ENCODE results near the gene EXOC4.
A peak's percentile ranks its signal among the peaks of the same experiment; 100 is the strongest.

Gene EXOC4

DNA sequence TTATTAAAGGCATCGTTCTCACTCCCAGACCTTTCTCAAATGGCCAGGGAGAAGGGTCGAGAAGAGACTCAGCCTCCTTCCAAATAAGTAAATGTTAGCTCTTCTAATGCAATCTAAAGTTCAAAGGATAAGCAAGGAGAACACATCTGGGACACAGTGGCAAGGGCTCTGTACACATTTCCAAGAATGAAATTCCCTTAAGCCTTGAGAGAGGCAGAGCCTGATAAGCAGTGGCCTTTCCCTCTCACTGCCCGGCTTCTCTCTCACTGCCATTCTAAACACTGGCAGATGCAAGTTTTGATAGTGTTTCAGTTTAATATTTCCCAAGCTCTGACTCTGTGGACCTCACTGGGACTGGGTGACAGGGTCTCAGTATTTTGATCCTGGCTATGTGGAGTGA, 35.1 kb upstream of the EXOC4 start:
- Histone ChIP-seq H3K27ac (ENCODE audit: low read depth, low read length, poor library complexity, severe bottlenecking) (no peak overlapping the region), H3K4me1 (ENCODE audit: insufficient read depth, low read length, severe bottlenecking) (no peaks in the 10 kb centered on the region), H2AFZ (ENCODE audit: low read length) (no peak overlapping the region), H3K9ac (ENCODE audit: low read length) (no peak overlapping the region), H3K9me3 (ENCODE audit: low read length) (no peaks in the 10 kb centered on the region), H3K4me3 (ENCODE audit: low read depth, low read length, poor library complexity, severe bottlenecking) (no peak overlapping the region), H3K79me2 (ENCODE audit: insufficient read depth, low read length) (no peaks in the 10 kb centered on the region), H3K4me2 (ENCODE audit: low read length) (no peak overlapping the region), H4K20me1 (ENCODE audit: insufficient read depth, low read length) (no peaks in the 10 kb centered on the region), H3F3A (ENCODE audit: insufficient read depth, low read length) (no peaks in the 10 kb centered on the region), H3K27me3 (ENCODE audit: insufficient read depth, low read length) (peaks cover 5% of the 10 kb centered on the region; the same call in 1 of the 2 replicates), H3K36me3 (ENCODE audit: insufficient read depth, low read length) (no peaks in the 10 kb centered on the region), H3K9me2 (ENCODE audit: low read depth, low read length) (no peaks in the 10 kb centered on the region)
- TF ChIP-seq EZH2 (IDR thresholded peaks at IDR 0.05; ENCODE audit: borderline replicate concordance, low read length), result no peak
- TF ChIP-seq, protein P1, sequence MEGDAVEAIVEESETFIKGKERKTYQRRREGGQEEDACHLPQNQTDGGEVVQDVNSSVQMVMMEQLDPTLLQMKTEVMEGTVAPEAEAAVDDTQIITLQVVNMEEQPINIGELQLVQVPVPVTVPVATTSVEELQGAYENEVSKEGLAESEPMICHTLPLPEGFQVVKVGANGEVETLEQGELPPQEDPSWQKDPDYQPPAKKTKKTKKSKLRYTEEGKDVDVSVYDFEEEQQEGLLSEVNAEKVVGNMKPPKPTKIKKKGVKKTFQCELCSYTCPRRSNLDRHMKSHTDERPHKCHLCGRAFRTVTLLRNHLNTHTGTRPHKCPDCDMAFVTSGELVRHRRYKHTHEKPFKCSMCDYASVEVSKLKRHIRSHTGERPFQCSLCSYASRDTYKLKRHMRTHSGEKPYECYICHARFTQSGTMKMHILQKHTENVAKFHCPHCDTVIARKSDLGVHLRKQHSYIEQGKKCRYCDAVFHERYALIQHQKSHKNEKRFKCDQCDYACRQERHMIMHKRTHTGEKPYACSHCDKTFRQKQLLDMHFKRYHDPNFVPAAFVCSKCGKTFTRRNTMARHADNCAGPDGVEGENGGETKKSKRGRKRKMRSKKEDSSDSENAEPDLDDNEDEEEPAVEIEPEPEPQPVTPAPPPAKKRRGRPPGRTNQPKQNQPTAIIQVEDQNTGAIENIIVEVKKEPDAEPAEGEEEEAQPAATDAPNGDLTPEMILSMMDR (IDR thresholded peaks at IDR 0.05; ENCODE audit: low read length), result no peak

DNA sequence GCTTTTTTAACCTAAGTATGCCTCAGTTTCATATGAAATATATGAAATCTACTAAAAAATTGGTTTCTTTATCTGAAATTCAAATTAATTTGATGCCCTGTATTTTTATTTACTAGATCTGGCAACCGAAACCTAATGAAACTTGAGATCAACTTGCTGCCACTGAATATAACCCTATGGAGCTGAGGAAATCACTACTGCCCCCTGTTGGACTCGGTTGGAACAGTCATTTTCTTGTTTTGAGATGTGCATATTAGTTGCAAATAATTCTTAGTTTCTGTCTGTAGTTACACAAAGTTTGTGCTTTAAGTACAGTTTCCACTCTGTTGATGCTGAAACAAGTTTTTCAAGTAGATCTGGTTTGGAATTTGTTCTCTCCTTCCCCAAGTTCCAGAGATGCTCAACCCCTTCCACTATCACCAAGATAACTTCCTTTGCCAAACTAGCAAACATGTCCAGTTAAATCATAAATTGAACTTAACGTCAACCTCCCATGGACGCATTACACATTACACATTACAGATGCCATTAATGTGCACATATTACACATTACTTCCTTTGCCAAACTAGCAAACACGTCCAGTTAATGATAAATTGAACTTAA, 22.2 kb upstream of the EXOC4 start:
- Histone ChIP-seq H3K27me3 (ENCODE audit: insufficient read depth, low read length) (no peaks in the 10 kb centered on the region), H4K20me1 (ENCODE audit: insufficient read depth, low read length) (no peaks in the 10 kb centered on the region), H3K36me3 (ENCODE audit: insufficient read depth, low read length) (no peaks in the 10 kb centered on the region), H3K9ac (ENCODE audit: low read length) (no peak overlapping the region), H3K27ac (ENCODE audit: low read depth, low read length, poor library complexity, severe bottlenecking) (no peak overlapping the region), H3K4me3 (ENCODE audit: low read depth, low read length, poor library complexity, severe bottlenecking) (no peak overlapping the region), H3F3A (ENCODE audit: insufficient read depth, low read length) (no peaks in the 10 kb centered on the region), H3K79me2 (ENCODE audit: insufficient read depth, low read length) (no peaks in the 10 kb centered on the region), H3K9me2 (ENCODE audit: low read depth, low read length) (no peaks in the 10 kb centered on the region), H2AFZ (ENCODE audit: low read length) (no peak overlapping the region), H3K4me1 (ENCODE audit: insufficient read depth, low read length, severe bottlenecking) (no peaks in the 10 kb centered on the region), H3K9me3 (ENCODE audit: low read length) (no peaks in the 10 kb centered on the region; the same call in 1 of the 2 replicates), H3K4me2 (ENCODE audit: low read length) (no peak overlapping the region)
- TF ChIP-seq, protein P1 (IDR thresholded peaks at IDR 0.05; ENCODE audit: low read length), result peak; percentile 96
- no peak for TF ChIP-seq EZH2 (IDR thresholded peaks at IDR 0.05; ENCODE audit: borderline replicate concordance, low read length)

DNA sequence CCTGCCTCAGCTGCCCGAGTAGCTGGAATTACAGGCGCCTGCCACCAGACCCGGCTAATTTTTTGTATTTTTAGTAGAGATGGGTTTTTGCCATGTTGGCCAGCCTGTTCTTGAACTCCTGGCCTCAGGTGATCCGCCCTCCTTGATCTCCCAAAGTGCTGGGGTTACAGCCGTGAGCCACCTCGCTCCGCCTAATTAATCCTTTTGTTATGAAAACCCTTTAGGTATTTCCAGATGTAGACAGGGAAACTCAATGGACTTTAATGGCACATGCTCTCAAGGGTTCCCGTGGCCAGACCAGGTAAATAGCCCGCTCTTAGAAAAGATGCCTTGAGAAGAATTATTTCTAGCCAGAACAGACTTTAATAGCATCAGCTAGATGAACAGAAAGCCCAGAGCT, 19.7 kb upstream of the EXOC4 start:
- Histone ChIP-seq H3K4me1 (ENCODE audit: insufficient read depth, low read length, severe bottlenecking) (no peaks in the 10 kb centered on the region), H3K79me2 (ENCODE audit: insufficient read depth, low read length) (no peaks in the 10 kb centered on the region), H3F3A (ENCODE audit: insufficient read depth, low read length) (no peaks in the 10 kb centered on the region), H3K4me2 (ENCODE audit: low read length) (no peak overlapping the region), H4K20me1 (ENCODE audit: insufficient read depth, low read length) (no peaks in the 10 kb centered on the region), H3K4me3 (ENCODE audit: low read depth, low read length, poor library complexity, severe bottlenecking) (no peak overlapping the region), H3K27ac (ENCODE audit: low read depth, low read length, poor library complexity, severe bottlenecking) (no peak overlapping the region), H3K36me3 (ENCODE audit: insufficient read depth, low read length) (no peaks in the 10 kb centered on the region), H3K9me3 (ENCODE audit: low read length) (no peaks in the 10 kb centered on the region), H3K27me3 (ENCODE audit: insufficient read depth, low read length) (no peaks in the 10 kb centered on the region; the same call in 1 of the 2 replicates), H2AFZ (ENCODE audit: low read length) (no peak overlapping the region), H3K9ac (ENCODE audit: low read length) (no peak overlapping the region), H3K9me2 (ENCODE audit: low read depth, low read length) (no peaks in the 10 kb centered on the region)
- TF ChIP-seq, protein P1 (IDR thresholded peaks at IDR 0.05; ENCODE audit: low read length), result no peak
- TF ChIP-seq EZH2 (IDR thresholded peaks at IDR 0.05; ENCODE audit: borderline replicate concordance, low read length), result no peak

Data from OCI-LY1 (cell line).